Measurements from ENCODE around the gene REM2.

The REM2 gene

DNA sequence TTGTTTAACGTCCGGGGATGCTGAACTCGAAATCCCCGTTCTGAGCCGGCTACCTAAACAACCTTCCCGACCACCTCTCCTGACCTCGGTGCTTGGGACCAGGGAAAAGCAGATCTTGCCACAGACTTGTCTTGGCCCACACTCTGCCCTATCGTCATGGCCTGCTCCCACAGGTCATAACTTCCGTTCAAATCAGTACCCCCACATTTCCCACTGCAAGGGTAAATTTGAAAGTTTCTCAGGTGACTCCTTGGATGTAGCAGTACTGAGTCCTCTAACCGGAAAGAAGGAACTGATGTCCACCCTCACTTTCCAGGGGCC lies 36.5 kb downstream of the REM2 start:
- no peak for DNase-seq (ENCODE audit: low spot score)
- in situ Hi-C loops (cut with MboI; ENCODE audit: low sequenced_read_pairs, unreplicated experiment), result no loop called here
- no peak for TF ChIP-seq CTCF (IDR thresholded peaks at IDR 0.05; ENCODE audit: borderline replicate concordance, control extremely low read depth, extremely low read depth, insufficient read depth, missing control alignments)

DNA sequence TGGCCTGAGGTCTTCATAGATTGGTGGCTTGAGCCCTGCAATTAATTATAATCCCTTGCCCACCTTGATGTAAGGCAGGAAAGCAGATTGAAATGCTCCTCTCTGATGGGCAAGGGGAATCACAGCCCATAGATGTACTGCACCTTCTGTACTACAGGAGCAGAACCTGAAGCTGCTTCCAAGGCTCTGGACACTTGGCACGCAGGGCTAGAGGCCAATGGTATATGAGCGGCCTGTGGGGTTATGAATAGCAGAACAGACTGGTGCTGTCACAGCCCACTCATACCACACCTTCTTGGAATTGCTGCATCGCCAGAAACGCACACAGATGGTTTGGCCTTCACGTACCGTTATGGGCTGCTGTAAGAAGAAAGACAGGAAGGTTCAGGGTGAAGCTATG lies 37.7 kb downstream of the REM2 start:
- in situ Hi-C loops (cut with MboI; ENCODE audit: low sequenced_read_pairs, unreplicated experiment), result no loop called here

GRCh38 chr14:22922294-22922693 lies 39.3 kb downstream of the REM2 start:
- no peak for TF ChIP-seq CTCF (IDR thresholded peaks at IDR 0.05; ENCODE audit: borderline replicate concordance, control extremely low read depth, extremely low read depth, insufficient read depth, missing control alignments)
- DNase-seq (ENCODE audit: low spot score), result no peak
- in situ Hi-C loops (cut with MboI; ENCODE audit: low sequenced_read_pairs, unreplicated experiment), result no loop called here

More for the DNA sequence above, 37.7 kb downstream of the REM2 start:
- DNase-seq (ENCODE audit: low spot score), result no peak
- TF ChIP-seq CTCF (IDR thresholded peaks at IDR 0.05; ENCODE audit: borderline replicate concordance, control extremely low read depth, extremely low read depth, insufficient read depth, missing control alignments), result no peak

DNA sequence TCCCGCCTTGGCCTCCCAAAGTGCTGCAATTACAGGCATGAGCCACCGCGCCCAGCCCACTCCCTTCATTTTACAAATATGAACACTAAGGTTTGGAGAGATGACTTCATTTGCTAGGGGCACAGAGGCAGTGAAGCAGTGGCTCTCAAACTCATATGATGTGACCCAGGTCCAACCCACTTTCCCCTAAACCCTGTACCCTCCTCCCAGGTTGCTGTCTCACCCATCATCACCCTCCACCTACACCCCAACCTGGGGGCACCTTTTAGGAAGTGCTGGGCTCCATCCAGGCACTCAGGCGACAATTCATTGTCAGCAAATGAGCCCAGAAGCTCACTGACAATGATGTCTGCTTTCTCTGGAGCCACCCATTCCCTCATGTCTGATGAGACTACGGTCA lies 40.7 kb downstream of the REM2 start:
- in situ Hi-C loops (cut with MboI; ENCODE audit: low sequenced_read_pairs, unreplicated experiment), result no loop called here
- no peak for TF ChIP-seq CTCF (IDR thresholded peaks at IDR 0.05; ENCODE audit: borderline replicate concordance, control extremely low read depth, extremely low read depth, insufficient read depth, missing control alignments)
- no peak for DNase-seq (ENCODE audit: low spot score)

DNA sequence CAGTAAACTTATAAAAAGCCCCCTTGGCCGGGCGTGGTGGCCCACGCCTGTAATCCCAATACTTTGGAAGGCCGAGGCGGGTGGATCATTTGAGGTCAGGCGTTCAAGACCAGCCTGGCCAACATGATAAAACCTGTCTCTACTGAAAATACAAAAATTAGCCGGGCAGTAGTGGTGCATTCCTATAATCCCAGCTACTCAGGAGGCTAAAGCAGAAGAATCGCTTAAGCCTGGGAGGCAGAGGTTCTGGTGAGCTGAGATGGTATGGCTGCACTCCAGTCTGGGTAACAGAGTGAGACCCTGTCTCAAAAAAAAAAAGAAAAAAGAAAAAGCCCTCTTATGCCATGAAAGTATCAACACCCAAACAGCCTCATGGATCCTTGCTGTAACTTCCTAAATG lies 42.5 kb downstream of the REM2 start:
- TF ChIP-seq CTCF (IDR thresholded peaks at IDR 0.05; ENCODE audit: borderline replicate concordance, control extremely low read depth, extremely low read depth, insufficient read depth, missing control alignments), result no peak
- DNase-seq (ENCODE audit: low spot score), result no peak
- in situ Hi-C loops (cut with MboI; ENCODE audit: low sequenced_read_pairs, unreplicated experiment), result no loop called here

GRCh38 chr14:22926316-22926715 lies 43.3 kb downstream of the REM2 start:
- TF ChIP-seq CTCF (IDR thresholded peaks at IDR 0.05; ENCODE audit: borderline replicate concordance, control extremely low read depth, extremely low read depth, insufficient read depth, missing control alignments), result no peak
- no peak for DNase-seq (ENCODE audit: low spot score)
- in situ Hi-C loops (cut with MboI; ENCODE audit: low sequenced_read_pairs, unreplicated experiment), result no loop called here

Data from GM13976 (cell line).